Stimulated activated CD4-positive, alpha-beta T cell treated with anti-CD3 and anti-CD28 coated beads, Interleukin-2, amount 100 ng/mL, for 4 hours (primary cell): ENCODE data around the gene PPIB.

Experiments
- DNase-seq: peaks from one replicate; pipeline ENCODE4 v3.0.0-alpha.2; 2020; ENCODE audit warnings: low read depth

The PPIB gene

GRCh38 chr15:64162869-64163658 lies at the start of gene PPIB:
Gene PPIB, minus strand, starts transcription at chr15:64163022. Its CDS starts 36 bp downstream, at chr15:64162986.
- DNase-seq, result peak; percentile 97

- no peak for DNase-seq
These were observed 48.9 kb upstream of the PPIB start for GRCh38 chr15:64211696-64212095.

GRCh38 chr15:64210371-64210770 lies 47.5 kb upstream of the PPIB start:
- no peak for DNase-seq

- DNase-seq, result no peak
These were observed 47.0 kb upstream of the PPIB start for GRCh38 chr15:64209680-64210334.

GRCh38 chr15:64205202-64205601 lies 42.4 kb upstream of the PPIB start:
- no peak for DNase-seq

GRCh38 chr15:64197425-64197824 lies 34.6 kb upstream of the PPIB start:
- no peak for DNase-seq

GRCh38 chr15:64193971-64194370 lies 31.1 kb upstream of the PPIB start:
- no peak for DNase-seq

- DNase-seq, result no peak
These were observed 29.4 kb upstream of the PPIB start for GRCh38 chr15:64191971-64192830.

- no peak for DNase-seq
These were observed 24.8 kb upstream of the PPIB start for GRCh38 chr15:64187396-64188191.

GRCh38 chr15:64185146-64185911 lies 22.5 kb upstream of the PPIB start:
- DNase-seq, result no peak

- no peak for DNase-seq
These were observed 20.1 kb upstream of the PPIB start for GRCh38 chr15:64182859-64183370.

GRCh38 chr15:64180235-64180824 lies 17.5 kb upstream of the PPIB start:
- DNase-seq, result no peak

GRCh38 chr15:64166102-64166890 lies 3.5 kb upstream of the PPIB start:
- no peak for DNase-seq

GRCh38 chr15:64164436-64164835 lies 1.6 kb upstream of the PPIB start:
- DNase-seq, result no peak

- no peak for DNase-seq
These were observed 989 bp upstream of the PPIB start for GRCh38 chr15:64163659-64164362.

- no peak for DNase-seq
These were observed 349 bp downstream of the PPIB start for GRCh38 chr15:64162478-64162868.

- no peak for DNase-seq
These were observed 939 bp downstream of the PPIB start for GRCh38 chr15:64161688-64162477.
